GM18873 (cell line): Measurements from ENCODE around the gene SLCO6A1.

ENCODE experiments used
- ATAC-seq: cut with Tn5 transposase; IDR thresholded peaks from one replicate; pipeline ENCODE4 v1.9.1; 2021; ENCODE audit warnings: mild to moderate bottlenecking, moderate library complexity, moderate number of reproducible peaks; ENCODE audit not compliant: unreplicated experiment, low FRiP score

The SLCO6A1 gene

GRCh38 chr5:102453716-102454115, 45.1 kb downstream of the SLCO6A1 start:
- ATAC-seq, result peak; percentile 83

GRCh38 chr5:102451082-102451481, 47.7 kb downstream of the SLCO6A1 start:
- ATAC-seq, result no peak

- ATAC-seq, result no peak
Measured at GRCh38 chr5:102450313-102450990, 48.3 kb downstream of the SLCO6A1 start.

- no peak for ATAC-seq
Measured at GRCh38 chr5:102433473-102433872, 65.3 kb downstream of the SLCO6A1 start.

- ATAC-seq, result no peak
Measured at GRCh38 chr5:102421647-102422046, 77.2 kb downstream of the SLCO6A1 start.

GRCh38 chr5:102418531-102418930, 80.3 kb downstream of the SLCO6A1 start:
- no peak for ATAC-seq

- no peak for ATAC-seq
Measured at GRCh38 chr5:102414448-102414847, 84.4 kb downstream of the SLCO6A1 start.

GRCh38 chr5:102388235-102388634, 110.6 kb downstream of the SLCO6A1 start:
- no peak for ATAC-seq

- ATAC-seq, result no peak
Measured at GRCh38 chr5:102385365-102385764, 113.4 kb downstream of the SLCO6A1 start.

GRCh38 chr5:102380174-102380573, 118.6 kb downstream of the SLCO6A1 start:
- ATAC-seq, result no peak

- no peak for ATAC-seq
Measured at GRCh38 chr5:102375876-102376275, 122.9 kb downstream of the SLCO6A1 start.

- no peak for ATAC-seq
Measured at GRCh38 chr5:102375272-102375671, 123.5 kb downstream of the SLCO6A1 start.

- ATAC-seq, result no peak
Measured at GRCh38 chr5:102368392-102368791, 130.4 kb downstream of the SLCO6A1 start.

GRCh38 chr5:102341681-102342288, 157.0 kb downstream of the SLCO6A1 start:
- ATAC-seq, result no peak

GRCh38 chr5:102324714-102325113, 174.1 kb downstream of the SLCO6A1 start:
- no peak for ATAC-seq
